GM12873 (cell line): ENCODE data around the gene EML6.

Experiments used
- CTCF ChIP-seq: IDR thresholded peaks from 2 replicates; pipeline ENCODE4 v1.5.1; 2012; ENCODE audit warnings: low read depth, mild to moderate bottlenecking, moderate library complexity, low read length, control low read depth; ENCODE audit not compliant: insufficient read depth; ENCODE audit errors: missing control alignments

Gene EML6

GRCh38 chr2:54956111-54956627 lies 232.7 kb downstream of the EML6 start:
- no peak for TF ChIP-seq CTCF

- no peak for TF ChIP-seq CTCF
Measured at GRCh38 chr2:54957321-54957999, 234.0 kb downstream of the EML6 start.

GRCh38 chr2:54958717-54959371 lies 235.4 kb downstream of the EML6 start:
- TF ChIP-seq CTCF, result no peak

GRCh38 chr2:54960164-54960563 lies 236.7 kb downstream of the EML6 start:
- TF ChIP-seq CTCF, result no peak

GRCh38 chr2:54962511-54962910 lies 239.0 kb downstream of the EML6 start:
- no peak for TF ChIP-seq CTCF

GRCh38 chr2:54962935-54963440 lies 239.5 kb downstream of the EML6 start:
- no peak for TF ChIP-seq CTCF

- no peak for TF ChIP-seq CTCF
Measured at GRCh38 chr2:54963476-54963875, 240.0 kb downstream of the EML6 start.
